Measurements from ENCODE around the gene CCDC142.
"Not testable (repeated sequence)": the region's sequence is repeated elsewhere in the genome, so short reads cannot be mapped to it uniquely, and the experiment has no call there.

Gene CCDC142

DNA sequence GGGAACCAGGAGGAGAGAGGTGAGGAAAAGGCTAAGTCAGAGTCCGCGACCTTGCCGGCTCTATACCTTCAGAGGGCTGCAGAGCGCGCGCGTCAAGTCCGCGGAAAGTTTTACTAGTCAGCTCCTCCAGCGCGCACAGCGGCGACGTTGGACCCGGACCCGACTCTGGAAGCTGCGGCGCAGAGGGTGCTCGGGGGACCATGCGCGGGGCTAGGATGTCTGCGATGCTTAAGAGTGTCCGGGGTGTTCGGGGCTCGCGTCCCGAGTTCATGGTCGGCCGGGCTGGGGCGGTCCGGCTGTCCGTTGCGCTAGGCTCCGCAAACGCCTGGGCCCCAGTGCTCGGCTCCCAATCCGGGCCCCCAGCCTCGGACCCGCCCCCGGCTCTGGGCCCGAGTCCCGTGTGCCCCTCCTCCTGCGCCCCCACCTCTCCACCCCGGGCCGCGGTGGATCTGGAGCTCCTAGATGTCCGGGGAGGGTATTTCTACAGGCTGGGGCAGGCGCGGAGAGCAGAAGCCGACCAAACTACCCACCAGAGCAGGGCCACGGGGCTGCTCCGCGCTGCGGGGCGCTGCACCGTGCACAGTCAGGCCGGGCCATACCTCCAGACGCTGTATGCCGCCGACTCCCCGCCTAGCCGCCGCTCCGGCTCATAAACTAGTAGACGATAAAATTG, 16.6 kb upstream of the CCDC142 start, which contains the start of gene LBX2:
LBX2 (minus strand) TSS at position 337 of the 673 bp plus-strand sequence; CDS start at position 271, 66 bp downstream.
- DNase-seq (ENCODE audit: low read depth), result no peak

GRCh38 chr2:74498500-74499266, 15.9 kb upstream of the CCDC142 start:
- no peak for DNase-seq (ENCODE audit: low read depth)

DNA sequence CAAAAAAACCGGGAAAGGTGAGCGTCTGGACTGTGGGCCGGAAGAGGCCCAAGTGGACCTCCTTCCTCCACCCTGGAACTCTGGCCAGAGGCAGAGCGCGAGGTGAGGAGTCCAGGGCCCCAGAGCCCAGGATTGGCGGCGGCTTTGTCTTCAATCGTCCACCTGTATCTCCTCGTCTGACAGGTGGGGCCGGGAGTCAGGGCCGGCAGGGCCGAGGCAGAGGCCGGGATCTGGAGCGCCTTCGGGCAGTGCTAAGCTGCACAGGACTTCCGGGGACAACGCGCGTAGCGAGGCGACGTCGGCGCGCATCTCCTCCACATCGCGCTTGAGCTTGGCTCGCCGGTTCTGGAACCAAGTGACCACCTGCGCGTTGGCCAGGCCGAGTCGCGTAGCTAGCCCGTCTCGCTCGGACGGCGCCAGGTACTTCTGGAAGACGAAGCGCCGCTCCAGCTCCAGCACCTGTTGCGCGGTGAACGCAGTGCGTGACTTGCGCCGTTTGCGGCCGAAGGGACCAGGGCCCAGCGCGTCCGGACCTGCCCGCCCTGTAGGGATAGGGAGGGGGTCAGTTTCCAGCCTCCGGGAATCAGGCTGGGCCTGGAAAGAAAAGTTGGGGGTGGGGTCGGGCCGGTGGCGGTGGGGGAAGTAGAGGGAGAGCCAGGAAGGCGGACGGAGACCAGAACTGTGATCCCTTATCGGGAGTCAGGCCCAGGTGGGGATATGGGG, 15.1 kb upstream of the CCDC142 start:
- no peak for DNase-seq (ENCODE audit: low read depth)

- no peak for DNase-seq (ENCODE audit: low read depth)
These were observed 14.4 kb upstream of the CCDC142 start for GRCh38 chr2:74496997-74497776.

- no peak for DNase-seq (ENCODE audit: low read depth)
These were observed 12.6 kb upstream of the CCDC142 start for GRCh38 chr2:74495440-74495839.

GRCh38 chr2:74493546-74493945, 10.7 kb upstream of the CCDC142 start:
- DNase-seq (ENCODE audit: low read depth), result no peak

DNA sequence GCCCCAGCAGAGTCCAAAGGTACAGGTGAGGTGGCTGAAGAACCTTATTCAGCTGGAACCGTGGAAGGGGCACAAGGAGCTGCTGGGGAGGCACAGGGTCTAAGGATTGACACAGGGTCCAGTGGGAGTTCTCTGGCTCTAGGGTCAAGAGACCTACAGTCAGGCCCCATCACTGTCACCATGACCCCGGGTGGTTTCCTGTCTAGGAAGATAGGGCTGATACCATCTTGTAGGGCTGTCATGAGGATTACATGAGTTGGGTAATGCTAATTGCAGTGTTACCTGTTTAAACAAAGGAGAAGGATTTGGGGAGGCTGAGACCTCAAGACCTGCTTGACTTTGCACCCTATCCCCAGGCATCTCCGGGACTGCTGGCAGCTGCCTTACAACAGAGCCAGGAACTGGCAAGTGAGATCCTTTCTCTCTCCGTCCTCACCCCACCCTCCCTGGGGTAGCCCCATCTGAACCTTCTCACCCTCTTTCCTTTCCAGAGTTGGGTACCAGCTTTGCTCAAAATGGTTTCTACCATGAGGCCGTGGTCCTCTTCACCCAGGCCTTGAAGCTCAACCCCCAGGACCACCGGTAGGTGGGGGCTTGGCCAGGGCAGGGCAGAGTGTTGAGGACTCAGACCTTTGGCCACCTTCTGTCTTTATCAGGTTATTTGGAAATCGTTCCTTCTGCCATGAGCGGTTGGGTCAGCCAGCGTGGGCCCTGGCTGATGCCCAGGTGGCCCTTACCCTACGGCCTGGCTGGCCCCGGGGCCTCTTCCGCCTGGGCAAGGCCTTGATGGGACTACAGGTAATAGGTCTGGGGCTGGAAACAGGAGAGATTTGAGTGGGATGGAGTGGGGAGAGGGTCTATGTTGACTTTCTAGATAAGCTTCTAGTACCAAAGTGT, 9.1 kb upstream of the CCDC142 start:
- DNase-seq (ENCODE audit: low read depth), result no peak

DNA sequence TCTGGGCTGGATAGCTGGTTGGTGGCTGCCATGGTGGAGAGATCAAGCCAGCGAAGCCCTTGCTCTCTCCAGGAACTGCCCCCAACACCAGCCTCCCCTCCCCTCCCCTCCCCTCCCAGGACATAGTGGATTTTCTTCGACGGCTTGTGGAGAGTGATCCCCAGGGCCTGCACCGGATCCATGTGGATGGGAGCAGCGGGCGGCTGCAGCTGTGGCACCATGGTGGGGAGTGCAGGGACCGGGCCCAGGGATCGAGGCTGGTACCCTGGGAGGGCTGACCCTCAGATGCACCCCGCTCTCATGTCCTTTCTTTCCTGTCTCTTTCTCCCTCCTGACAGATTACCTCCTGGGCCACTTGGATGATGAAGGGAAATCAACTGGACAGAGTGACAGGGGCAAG, 7.1 kb upstream of the CCDC142 start:
- DNase-seq (ENCODE audit: low read depth), result no peak

DNA sequence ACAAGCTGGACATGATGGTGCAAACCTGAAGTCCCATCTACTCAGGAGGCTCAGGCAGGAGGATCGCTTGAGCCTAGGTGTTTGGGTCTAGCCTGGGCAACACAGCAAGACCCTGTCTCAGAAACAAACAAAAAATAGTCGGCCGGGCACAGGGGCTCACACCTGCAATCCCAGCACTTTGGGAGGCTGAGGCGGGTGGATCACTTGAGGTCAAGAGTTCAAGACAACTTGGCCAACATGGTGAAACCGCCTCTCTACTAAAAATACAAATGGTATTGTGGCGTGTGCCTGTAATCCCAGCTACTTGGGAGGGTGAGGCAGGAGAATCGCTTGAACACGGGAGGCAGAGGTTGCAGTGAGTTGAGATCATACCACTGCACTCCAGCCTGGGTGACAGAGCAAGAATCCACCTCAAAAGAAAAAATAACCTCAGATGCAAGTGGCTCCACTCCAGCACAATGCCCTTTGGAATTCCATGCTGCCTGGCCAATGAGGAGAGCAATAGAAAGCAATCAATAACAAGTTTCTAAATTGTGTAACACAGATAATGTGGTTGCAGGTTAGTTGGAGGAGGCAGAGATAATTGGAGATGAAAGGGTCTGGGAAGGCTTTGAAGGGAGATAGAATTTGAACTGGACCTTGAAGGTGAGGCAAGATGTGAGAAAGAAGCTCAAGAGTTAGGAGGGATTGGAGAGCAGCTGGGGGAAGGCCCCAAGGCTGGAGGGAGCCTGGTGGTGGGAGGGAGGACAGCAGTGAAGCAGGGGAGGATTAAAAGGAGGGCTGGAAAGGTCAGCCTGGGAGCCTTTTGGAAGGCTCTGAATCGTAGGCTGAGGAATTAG, 6.1 kb upstream of the CCDC142 start:
- no peak for DNase-seq (ENCODE audit: low read depth)

- no peak for DNase-seq (ENCODE audit: low read depth)
These were observed 3.3 kb upstream of the CCDC142 start for GRCh38 chr2:74486141-74486540.

DNA sequence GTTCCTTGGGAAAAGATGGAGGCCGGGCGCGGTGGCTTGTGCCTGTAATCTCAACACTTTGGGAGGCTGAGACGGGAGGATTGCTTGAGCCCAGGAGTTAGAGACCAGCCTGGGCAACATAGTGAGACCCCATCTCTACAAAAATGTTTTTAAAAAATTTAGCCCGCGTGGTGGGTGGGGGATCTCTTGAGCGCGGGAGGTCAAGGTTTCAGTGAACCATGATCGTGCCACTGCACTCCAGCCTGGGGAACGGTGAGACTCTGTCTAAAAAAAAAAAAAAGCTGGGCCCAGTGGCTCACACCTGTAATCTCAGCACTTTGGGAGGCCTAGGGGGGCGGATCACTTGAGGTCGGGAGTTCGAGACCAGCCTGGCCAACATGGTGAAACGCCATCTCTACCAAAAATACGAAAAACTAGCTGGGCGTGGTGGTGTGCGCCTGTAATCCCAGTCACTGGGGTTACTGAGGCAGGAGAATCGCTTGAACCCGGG, 922 bp upstream of the CCDC142 start:
- not testable (repeated sequence) for DNase-seq (ENCODE audit: low read depth)

DNA sequence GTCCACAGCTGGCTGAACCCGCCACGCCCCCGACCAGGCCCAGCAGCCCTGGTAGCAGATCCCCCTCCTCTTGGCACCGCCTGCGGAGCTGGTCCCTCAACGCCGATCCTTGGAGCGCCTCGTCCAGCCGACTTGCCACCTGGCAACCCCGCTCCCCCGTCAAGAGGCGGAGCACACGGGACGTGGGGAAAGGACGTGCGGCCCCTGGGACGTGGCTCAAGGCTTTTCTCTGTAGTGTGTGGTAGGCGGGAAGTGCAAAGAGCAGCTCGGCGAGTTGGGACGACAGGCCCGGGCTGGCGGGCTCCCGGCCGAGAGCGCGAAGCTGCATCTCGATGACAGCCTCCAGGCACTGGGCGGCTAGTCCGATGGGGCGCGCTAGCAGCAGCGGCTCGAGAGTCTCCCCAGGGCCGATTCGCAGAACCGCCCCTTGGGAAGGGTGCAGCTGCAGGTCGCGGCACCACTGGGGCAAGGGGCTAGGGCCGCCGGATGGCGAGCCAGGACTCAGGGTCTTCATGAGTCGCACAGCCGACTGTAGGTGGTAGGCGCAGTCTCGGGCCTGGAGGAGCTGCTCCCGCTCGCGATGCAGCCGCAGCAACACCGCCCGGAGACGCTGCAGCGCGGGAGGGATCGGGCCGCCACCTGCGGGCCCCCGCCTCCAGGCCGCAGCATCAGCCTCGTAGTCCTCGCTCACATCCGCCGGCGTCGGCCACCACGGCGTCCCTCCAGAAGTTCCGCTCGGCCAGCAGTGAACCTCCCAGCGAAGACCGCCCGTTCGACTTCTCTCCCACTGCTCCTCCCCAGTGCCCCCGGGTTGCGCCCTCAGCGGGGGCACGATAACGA, 617 bp downstream of the CCDC142 start:
- DNase-seq (ENCODE audit: low read depth), result no peak

DNA sequence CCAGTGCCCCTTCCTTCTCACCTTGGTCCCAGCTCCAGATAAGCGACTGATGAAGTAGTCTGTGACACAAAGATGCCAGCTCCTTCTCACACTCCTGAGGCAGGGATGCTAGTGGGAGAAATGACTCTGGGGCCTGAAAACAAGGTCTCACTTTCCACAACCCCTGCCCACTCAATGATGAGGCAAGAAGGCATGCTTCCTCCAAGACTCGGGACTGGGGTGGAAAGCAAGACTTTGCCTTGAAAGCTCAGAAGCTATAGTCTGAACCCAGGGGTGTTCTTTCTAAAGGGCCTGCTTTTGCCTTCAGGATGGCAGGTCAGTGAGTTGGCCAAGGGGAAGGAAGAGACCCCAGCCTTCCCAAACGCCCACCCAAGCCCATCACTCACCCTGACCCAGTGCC, 1.4 kb downstream of the CCDC142 start:
- DNase-seq (ENCODE audit: low read depth), result no peak

DNA sequence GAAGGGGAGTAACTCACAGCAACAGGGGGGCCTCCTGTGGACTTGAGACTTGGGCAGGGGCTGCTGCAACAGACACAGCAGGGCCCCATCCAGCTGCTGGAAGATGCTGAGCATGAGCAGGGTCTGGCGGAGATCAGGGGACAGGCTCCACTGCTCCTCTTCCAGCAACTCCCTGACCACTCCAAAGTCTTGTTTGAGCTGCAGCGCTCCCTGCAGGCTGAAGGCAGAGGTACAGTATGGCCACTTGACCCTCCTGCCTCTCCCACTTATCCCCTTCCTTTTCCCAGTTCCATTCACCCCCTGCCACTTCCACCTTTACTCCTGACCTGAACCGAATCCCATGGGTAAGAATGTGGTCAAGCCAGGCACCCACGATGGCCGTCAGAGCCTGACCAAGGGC, 7.9 kb downstream of the CCDC142 start:
- DNase-seq (ENCODE audit: low read depth), result no peak

GRCh38 chr2:74474481-74474880, 8.3 kb downstream of the CCDC142 start:
- no peak for DNase-seq (ENCODE audit: low read depth)

GRCh38 chr2:74472945-74473258, 9.9 kb downstream of the CCDC142 start:
- DNase-seq (ENCODE audit: low read depth), result no peak

DNA sequence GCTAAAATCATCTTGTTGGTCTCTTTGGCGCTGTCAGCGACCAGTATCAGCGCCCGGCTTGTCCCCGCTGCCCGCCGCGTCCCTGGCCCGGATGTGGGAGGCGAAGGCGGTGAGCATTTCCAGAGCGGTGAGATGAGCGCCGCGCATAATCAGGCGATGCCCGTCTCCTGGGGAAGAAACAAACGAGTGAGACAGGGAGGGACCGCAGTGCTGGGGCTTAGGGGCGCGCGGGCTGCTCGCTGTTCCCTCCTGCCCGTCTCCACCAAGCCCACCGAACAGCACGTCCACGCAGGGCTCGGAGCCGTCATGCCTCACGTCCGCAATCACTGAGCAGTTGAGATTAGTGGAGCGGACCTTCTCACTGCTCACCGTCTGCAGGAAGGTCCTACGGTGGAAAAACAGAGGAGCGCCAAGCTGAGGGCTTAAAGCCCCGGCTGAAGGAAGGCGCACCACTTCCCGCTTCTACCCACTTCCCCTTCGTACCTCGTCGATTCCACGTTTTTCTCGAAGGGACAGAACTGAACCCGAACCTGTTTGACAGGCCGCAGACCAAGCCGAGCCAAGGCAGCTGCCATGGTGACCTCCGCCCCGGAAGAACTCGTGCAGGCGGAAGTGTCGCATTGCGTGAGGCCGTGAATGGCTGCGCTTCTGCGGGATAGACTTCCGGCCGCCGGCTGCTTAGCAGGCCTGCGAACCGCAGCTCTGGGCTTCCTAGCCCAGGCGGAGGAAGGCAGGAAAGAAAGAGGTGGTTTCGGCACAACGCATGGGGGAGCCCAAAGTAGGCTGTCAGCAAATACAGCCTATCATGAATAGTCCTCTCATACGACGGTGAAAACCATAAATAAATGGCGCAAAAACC, 10.5 kb downstream of the CCDC142 start, which contains the start of gene MRPL53:
MRPL53 (minus strand) TSS at position 595 of the 859 bp plus-strand sequence; CDS start at position 575, 20 bp downstream.
- DNase-seq (ENCODE audit: low read depth), result peak; percentile 85
